SK-N-MC (cell line): ENCODE data around the gene OCIAD2.

Source experiments
- EZH2 ChIP-seq: fragments of 200-600 bp; sonication (generic); IDR thresholded peaks from one replicate; pipeline ENCODE4 v1.6.1; 2017; ENCODE audit warnings: antibody characterized with exemption
- POLR2AphosphoS5 ChIP-seq: IDR thresholded peaks from 2 replicates; pipeline ENCODE4 v1.6.1; 2012; ENCODE audit warnings: mild to moderate bottlenecking, low read depth, low read length, borderline replicate concordance

- TF ChIP-seq EZH2 (no peak), POLR2AphosphoS5 (no peak)
These were observed 42.5 kb upstream of the OCIAD2 start for GRCh38 chr4:48949086-48949485.
